AG09309 (cell line): Measurements from ENCODE around the gene BCKDHB.

Experiments used
- DNase-seq: peaks from one replicate; pipeline ENCODE4 v3.0.0-alpha.2; 2010; ENCODE audit warnings: low read depth
- H3K4me3 ChIP-seq: 2 replicates; pipeline ENCODE4 v1.5.1; 2011; ENCODE audit warnings: mild to moderate bottlenecking, low read depth, low read length, moderate library complexity; ENCODE audit not compliant: control insufficient read depth
- CTCF ChIP-seq: IDR thresholded peaks from 2 replicates; pipeline ENCODE4 v1.5.1; 2011; ENCODE audit warnings: mild to moderate bottlenecking, low read depth, low read length, inconsistent platforms; ENCODE audit not compliant: insufficient read depth, control insufficient read depth; ENCODE audit errors: missing control alignments

BCKDHB gene

GRCh38 chr6:80321011-80321410 lies 214.5 kb downstream of the BCKDHB start:
- TF ChIP-seq CTCF = no peak
- DNase-seq = no peak
- H3K4me3 ChIP-seq = no peak overlapping the region

GRCh38 chr6:80325742-80326141 lies 219.3 kb downstream of the BCKDHB start:
- no peak for TF ChIP-seq CTCF
- DNase-seq = no peak
- H3K4me3 ChIP-seq = no peak overlapping the region

GRCh38 chr6:80328652-80329051 lies 222.2 kb downstream of the BCKDHB start:
- DNase-seq = no peak
- TF ChIP-seq CTCF = no peak
- H3K4me3 ChIP-seq = no peak overlapping the region

GRCh38 chr6:80329496-80329895 lies 223.0 kb downstream of the BCKDHB start:
- no peak for DNase-seq
- H3K4me3 ChIP-seq = no peak overlapping the region
- TF ChIP-seq CTCF = no peak

GRCh38 chr6:80330961-80331360 lies 224.5 kb downstream of the BCKDHB start:
- DNase-seq = no peak
- H3K4me3 ChIP-seq = no peak overlapping the region
- TF ChIP-seq CTCF = no peak

GRCh38 chr6:80331522-80331921 lies 225.1 kb downstream of the BCKDHB start:
- no peak overlapping the region for H3K4me3 ChIP-seq
- TF ChIP-seq CTCF = no peak
- no peak for DNase-seq

- TF ChIP-seq CTCF = no peak
- H3K4me3 ChIP-seq = no peak overlapping the region
- no peak for DNase-seq
These were observed 225.5 kb downstream of the BCKDHB start for GRCh38 chr6:80331974-80332373.
